NB4 (cell line): ENCODE results near the gene TULP4.

Experiments
- POLR2A ChIP-seq: IDR thresholded peaks from 2 replicates; pipeline ENCODE4 v1.6.1; 2011; ENCODE audit warnings: mild to moderate bottlenecking; ENCODE audit not compliant: insufficient read length; ENCODE audit errors: extremely low read depth
- TF ChIP-seq, protein P1 (sequence below): IDR thresholded peaks from one replicate; pipeline ENCODE4 v1.5.1; 2012; ENCODE audit warnings: low read depth, low read length

DNA sequence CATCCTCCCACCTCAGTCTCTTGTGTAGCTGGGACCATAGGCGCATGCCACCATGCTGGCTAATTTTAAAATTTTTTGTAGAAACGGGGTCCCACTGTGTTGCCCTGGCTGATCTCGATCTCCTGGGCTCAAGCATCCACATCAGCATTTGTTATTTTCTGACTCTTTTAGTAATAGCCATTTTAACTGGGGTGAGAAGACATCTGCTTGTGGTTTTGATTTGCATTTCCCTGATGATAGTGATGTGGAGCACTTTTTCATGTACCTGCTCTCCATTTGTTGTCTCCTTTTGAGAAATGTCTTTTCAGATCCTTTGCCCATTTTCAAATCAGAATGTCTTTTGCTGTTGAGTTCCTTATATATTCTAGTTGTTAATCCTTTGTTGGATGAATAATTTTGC is 22.2 kb upstream of the TULP4 start:
- TF ChIP-seq, protein P1, sequence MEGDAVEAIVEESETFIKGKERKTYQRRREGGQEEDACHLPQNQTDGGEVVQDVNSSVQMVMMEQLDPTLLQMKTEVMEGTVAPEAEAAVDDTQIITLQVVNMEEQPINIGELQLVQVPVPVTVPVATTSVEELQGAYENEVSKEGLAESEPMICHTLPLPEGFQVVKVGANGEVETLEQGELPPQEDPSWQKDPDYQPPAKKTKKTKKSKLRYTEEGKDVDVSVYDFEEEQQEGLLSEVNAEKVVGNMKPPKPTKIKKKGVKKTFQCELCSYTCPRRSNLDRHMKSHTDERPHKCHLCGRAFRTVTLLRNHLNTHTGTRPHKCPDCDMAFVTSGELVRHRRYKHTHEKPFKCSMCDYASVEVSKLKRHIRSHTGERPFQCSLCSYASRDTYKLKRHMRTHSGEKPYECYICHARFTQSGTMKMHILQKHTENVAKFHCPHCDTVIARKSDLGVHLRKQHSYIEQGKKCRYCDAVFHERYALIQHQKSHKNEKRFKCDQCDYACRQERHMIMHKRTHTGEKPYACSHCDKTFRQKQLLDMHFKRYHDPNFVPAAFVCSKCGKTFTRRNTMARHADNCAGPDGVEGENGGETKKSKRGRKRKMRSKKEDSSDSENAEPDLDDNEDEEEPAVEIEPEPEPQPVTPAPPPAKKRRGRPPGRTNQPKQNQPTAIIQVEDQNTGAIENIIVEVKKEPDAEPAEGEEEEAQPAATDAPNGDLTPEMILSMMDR: no peak
- no peak for TF ChIP-seq POLR2A
